Endothelial cell (in vitro differentiated cells): ENCODE data around the gene TRAPPC2B. TPM values are rescaled to one million over a fixed set of nuclear protein-coding genes. Genes with fewer than 3 reads are reported as not detected.

ENCODE experiments used
- DNase-seq: peaks from one replicate; pipeline ENCODE4 v3.0.0; 2021; ENCODE audit warnings: low spot score
- H3K27ac Mint-ChIP-seq: one replicate; pipeline ENCODE4 v1.8.0; 2021; ENCODE audit warnings: mixed read lengths, inconsistent platforms; ENCODE audit not compliant: unreplicated experiment
- H3K27me3 Mint-ChIP-seq: one replicate; pipeline ENCODE4 v1.8.0; 2021; ENCODE audit warnings: mild to moderate bottlenecking, moderate library complexity, mixed read lengths, inconsistent platforms; ENCODE audit not compliant: unreplicated experiment
- H3K36me3 Mint-ChIP-seq: one replicate; pipeline ENCODE4 v1.8.0; 2021; ENCODE audit warnings: mild to moderate bottlenecking, low read depth, mixed read lengths, inconsistent platforms; ENCODE audit not compliant: unreplicated experiment
- H3K4me1 Mint-ChIP-seq: one replicate; pipeline ENCODE4 v1.8.0; 2021; ENCODE audit warnings: mild to moderate bottlenecking, mixed read lengths, inconsistent platforms; ENCODE audit not compliant: unreplicated experiment
- H3K4me3 Mint-ChIP-seq: one replicate; pipeline ENCODE4 v1.8.0; 2021; ENCODE audit warnings: mild to moderate bottlenecking, mixed read lengths, inconsistent platforms; ENCODE audit not compliant: unreplicated experiment
- H3K9me3 Mint-ChIP-seq: one replicate; pipeline ENCODE4 v1.8.0; 2021; ENCODE audit warnings: mixed read lengths, inconsistent platforms; ENCODE audit not compliant: unreplicated experiment
- total RNA-seq: library from RNA; stranded (reverse); fragmentation: NEBNext Ultra II Directional; extraction: Animal tissue kit (Norgen Biotek cat#: 25700); gene quantifications from one replicate; pipeline ENCODE4 v1.2.1, GENCODE V29; 2021; ENCODE audit not compliant: unreplicated experiment
- TF ChIP-seq, protein P1 (sequence below): fragments of 200-600 bp; sonication (generic); IDR thresholded peaks from one replicate; pipeline ENCODE4 v1.5.0; 2021; ENCODE audit warnings: antibody characterized with exemption; ENCODE audit not compliant: unreplicated experiment

TRAPPC2B gene
- total RNA-seq, 1 donor from 2014 or later: 13.0 TPM

DNA sequence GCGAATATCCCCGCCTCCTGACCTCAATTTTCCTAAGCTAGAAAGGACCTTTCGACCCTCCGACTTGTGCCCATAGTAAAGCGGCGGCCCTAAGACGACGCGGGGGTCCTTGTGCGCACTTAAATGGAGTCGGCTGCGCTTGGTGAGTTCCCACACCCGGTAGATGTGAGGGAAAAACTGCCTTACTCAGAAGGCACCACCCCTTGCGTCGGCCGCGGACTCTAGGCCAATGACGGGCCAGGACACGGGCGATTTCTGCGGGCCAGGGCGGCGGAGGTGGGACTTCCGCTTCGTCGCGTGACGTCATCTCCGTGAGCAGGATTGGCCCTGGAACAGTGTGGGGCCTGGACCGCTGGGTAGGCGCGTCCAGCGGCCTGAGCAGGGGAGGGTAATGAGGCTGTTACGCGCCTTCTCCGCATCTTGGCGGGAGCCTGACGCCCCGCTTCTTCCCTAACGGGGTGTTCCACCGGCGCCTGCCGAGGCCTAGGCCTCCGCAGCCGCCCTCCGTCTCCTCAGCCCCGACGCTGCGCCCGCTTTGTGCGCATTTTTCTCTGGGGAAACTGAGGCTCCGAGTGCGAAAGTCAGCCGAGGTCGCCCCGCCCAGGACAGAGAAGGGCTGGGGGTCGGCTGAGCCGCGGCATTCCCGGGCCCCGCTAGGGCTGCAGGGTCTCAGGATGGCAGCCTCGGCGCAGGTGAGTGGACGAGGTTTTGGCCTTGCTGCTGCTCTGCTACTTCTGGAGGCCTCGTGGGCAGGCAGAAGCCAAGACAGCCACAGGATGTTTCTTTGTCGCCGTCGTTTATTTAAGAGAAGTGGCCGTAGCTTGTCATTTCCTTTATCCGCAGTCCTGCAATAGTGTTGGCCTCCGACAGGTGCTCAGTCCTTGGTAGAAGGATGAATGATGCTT, 42.9 kb upstream of the TRAPPC2B start, which contains the start of gene ZNF543:
Gene ZNF543, plus strand, starts transcription at position 293 of the 905 bp plus-strand sequence. Its CDS starts 382 bp downstream, at position 675.
- TF ChIP-seq, protein P1, sequence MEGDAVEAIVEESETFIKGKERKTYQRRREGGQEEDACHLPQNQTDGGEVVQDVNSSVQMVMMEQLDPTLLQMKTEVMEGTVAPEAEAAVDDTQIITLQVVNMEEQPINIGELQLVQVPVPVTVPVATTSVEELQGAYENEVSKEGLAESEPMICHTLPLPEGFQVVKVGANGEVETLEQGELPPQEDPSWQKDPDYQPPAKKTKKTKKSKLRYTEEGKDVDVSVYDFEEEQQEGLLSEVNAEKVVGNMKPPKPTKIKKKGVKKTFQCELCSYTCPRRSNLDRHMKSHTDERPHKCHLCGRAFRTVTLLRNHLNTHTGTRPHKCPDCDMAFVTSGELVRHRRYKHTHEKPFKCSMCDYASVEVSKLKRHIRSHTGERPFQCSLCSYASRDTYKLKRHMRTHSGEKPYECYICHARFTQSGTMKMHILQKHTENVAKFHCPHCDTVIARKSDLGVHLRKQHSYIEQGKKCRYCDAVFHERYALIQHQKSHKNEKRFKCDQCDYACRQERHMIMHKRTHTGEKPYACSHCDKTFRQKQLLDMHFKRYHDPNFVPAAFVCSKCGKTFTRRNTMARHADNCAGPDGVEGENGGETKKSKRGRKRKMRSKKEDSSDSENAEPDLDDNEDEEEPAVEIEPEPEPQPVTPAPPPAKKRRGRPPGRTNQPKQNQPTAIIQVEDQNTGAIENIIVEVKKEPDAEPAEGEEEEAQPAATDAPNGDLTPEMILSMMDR: no peak
- Mint-ChIP-seq H3K27me3 (peaks cover 9% of the 10 kb centered on the region), H3K4me1 (peaks cover 19% of the 10 kb centered on the region), H3K27ac (peak within 1 kb of the TSS; percentile 94), H3K9me3 (no peaks in the 10 kb centered on the region), H3K4me3 (peak within 1 kb of the TSS; percentile 96), H3K36me3 (peaks cover 15% of the 10 kb centered on the region)
- DNase-seq: peak; percentile 94

DNA sequence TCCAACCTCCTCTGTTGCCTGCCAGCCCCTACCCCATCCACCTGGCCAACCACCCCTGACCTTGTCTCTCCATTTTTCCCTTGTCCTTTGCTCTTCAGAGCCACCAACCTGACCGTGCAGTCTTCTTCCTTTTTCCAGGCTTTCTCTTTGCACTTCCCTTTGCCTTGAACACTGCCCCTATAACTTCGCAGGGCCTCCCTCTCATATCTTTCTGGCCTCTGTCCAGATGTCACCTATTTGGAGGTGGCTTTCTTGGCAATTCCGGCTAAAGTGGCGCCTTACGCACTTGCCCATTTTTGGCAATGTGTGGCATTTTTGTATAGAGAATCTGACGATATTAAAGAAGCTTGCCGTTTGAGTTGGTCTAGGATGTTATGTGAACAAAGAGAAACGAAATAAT, 42.2 kb upstream of the TRAPPC2B start:
- Mint-ChIP-seq H3K4me3 (peak overlapping the region; percentile 96), H3K27me3 (peaks cover 9% of the 10 kb centered on the region), H3K9me3 (no peaks in the 10 kb centered on the region), H3K36me3 (peaks cover 19% of the 10 kb centered on the region), H3K4me1 (peaks cover 19% of the 10 kb centered on the region), H3K27ac (peak overlapping the region; percentile 94)
- DNase-seq: no peak
- TF ChIP-seq, protein P1: no peak

DNA sequence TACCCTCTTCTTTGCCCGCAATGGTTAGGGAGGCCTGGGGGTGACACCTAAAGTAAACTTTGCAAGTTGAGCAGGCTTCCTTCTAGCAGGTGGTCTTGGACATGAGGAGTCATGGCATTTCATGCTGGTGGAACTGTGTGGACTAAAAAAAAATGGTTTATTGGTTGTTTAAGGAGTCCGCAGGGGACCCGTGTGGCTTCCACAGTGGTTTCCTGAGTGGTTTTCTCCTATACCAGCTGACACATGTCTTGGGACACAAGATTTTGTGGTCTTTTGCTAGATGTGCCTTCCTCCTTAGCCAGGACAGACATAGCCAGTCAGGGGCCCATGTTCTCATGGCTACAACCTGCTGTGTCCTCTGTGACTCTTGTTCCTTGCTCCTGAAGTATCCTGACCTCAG, 41.6 kb upstream of the TRAPPC2B start:
- Mint-ChIP-seq H3K27ac (peak overlapping the region; percentile 94), H3K27me3 (peaks cover 9% of the 10 kb centered on the region), H3K36me3 (peaks cover 23% of the 10 kb centered on the region), H3K9me3 (no peaks in the 10 kb centered on the region), H3K4me3 (peak overlapping the region; percentile 96), H3K4me1 (peaks cover 19% of the 10 kb centered on the region)
- DNase-seq: no peak
- TF ChIP-seq, protein P1: no peak

DNA sequence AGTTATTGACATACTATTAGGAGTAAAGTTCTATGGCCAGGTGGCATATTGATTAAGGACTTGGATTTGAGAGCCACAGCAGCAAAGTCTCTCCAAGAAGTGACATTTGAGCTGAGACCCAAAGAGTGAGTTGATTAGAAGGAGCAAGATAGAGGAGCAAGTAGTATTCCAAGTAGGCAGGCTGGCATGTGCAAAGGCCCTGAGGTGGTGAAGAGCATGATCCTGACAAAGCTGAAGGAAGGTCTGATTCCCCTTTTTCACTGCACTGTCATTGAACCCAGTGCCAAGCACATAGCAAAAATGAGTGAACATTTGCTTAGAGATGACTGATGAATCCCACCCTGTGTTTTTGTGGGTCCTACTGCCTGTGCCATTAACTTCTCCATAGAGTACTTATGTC, 38.4 kb upstream of the TRAPPC2B start:
- no peak for DNase-seq
- H3K9me3 Mint-ChIP-seq: no peaks in the 10 kb centered on the region
- TF ChIP-seq, protein P1: no peak

DNA sequence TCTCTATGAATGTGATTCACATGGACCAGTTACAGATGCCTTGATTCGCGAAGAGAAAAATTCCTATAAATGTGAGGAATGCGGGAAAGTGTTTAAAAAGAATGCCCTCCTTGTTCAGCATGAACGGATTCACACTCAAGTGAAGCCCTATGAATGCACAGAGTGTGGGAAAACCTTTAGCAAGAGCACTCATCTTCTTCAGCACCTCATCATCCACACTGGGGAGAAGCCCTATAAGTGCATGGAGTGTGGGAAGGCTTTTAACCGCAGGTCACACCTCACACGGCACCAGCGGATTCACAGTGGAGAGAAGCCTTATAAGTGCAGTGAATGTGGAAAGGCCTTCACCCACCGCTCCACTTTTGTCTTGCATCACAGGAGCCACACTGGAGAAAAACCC, 35.4 kb upstream of the TRAPPC2B start:
- TF ChIP-seq, protein P1: no peak
- Mint-ChIP-seq H3K4me3 (peak overlapping the region; percentile 34), H3K9me3 (no peaks in the 10 kb centered on the region), H3K27me3 (no peaks in the 10 kb centered on the region), H3K27ac (no peak overlapping the region), H3K4me1 (no peaks in the 10 kb centered on the region), H3K36me3 (peaks cover 48% of the 10 kb centered on the region)
- no peak for DNase-seq

More for the DNA sequence above, 38.4 kb upstream of the TRAPPC2B start:
- Mint-ChIP-seq H3K36me3 (peaks cover 45% of the 10 kb centered on the region), H3K4me3 (peak overlapping the region; percentile 60), H3K4me1 (peaks cover 19% of the 10 kb centered on the region), H3K27me3 (peaks cover 9% of the 10 kb centered on the region), H3K27ac (no peak overlapping the region)
